Testis (tissue), 3 donors: ENCODE results near the gene CADPS2. TPM values are rescaled to one million over a fixed set of nuclear protein-coding genes. Genes with fewer than 3 reads are reported as not detected.
"Not testable (repeated sequence)": the region's sequence is repeated elsewhere in the genome, so short reads cannot be mapped to it uniquely, and the experiment has no call there.

Experiments used
- DNase-seq: peaks from one replicate; pipeline ENCODE4 v3.0.0-alpha.2; 2019
- H3K27ac ChIP-seq, 2 donors: fragments of 200-600 bp; sonication (generic); one replicate each; pipeline ENCODE4 v1.5.1; 2019
- H3K27me3 ChIP-seq: fragments of 200-600 bp; sonication (generic); one replicate; pipeline ENCODE4 v1.5.1; 2019
- H3K36me3 ChIP-seq: fragments of 200-600 bp; sonication (generic); one replicate; pipeline ENCODE4 v1.5.1; 2017; ENCODE audit warnings: low read depth; ENCODE audit errors: missing control alignments
- H3K4me1 ChIP-seq: fragments of 200-600 bp; sonication (generic); one replicate; pipeline ENCODE4 v1.5.1; 2019
- H3K4me3 ChIP-seq, 2 donors: fragments of 200-600 bp; sonication (generic); one replicate each; pipeline ENCODE4 v1.5.1; 2017 to 2019
- H3K9me3 ChIP-seq: fragments of 200-600 bp; sonication (generic); one replicate; pipeline ENCODE4 v1.5.1; 2017
- POLR2A ChIP-seq: fragments of 450-650 bp; IDR thresholded peaks from one replicate; pipeline ENCODE4 v1.6.1; 2017; ENCODE audit warnings: antibody characterized with exemption, mild to moderate bottlenecking, moderate library complexity
- WGBS, 2 donors: methylation state at CpG; one replicate each; pipeline ENCODE4 v1.1.5; 2018; 5-methylcytosine and 5-hydroxymethylcytosine counted together
- intact Hi-C: fragments of 100-400 bp; cut with DNase I; formaldehyde crosslinking; loops from one replicate; pipeline ENCODE4 v1.15.1; 2023; ENCODE audit warnings: low total_unique reads
- polyA plus RNA-seq: library from polyadenylated mRNA; stranded (reverse); fragments of 350-450 nt; fragmentation: Illumina TruSeq; extraction: RNeasy Lipid Tissue Mini Kit (QIAGEN cat#74804); gene quantifications from one replicate; pipeline ENCODE4 v1.2.3, GENCODE V29; 2014; ENCODE audit warnings: low read depth, low replicate concordance; ENCODE audit not compliant: insufficient read depth
- total RNA-seq, 2 donors: library from RNA; depleted of rRNA; stranded (reverse); fragments of >200 nt; gene quantifications; one replicate each; pipeline ENCODE4 v1.2.3, GENCODE V29; 2016
- TF ChIP-seq, protein P1 (sequence below), 3 experiments: fragments of 450-650 bp in 2 of 3; fragments of 200-600 bp in 1 of 3; sonication (generic) in 1 of 3; IDR thresholded peaks; one replicate each; pipeline ENCODE4 v1.5.1; 2016 to 2019; ENCODE audit warnings: antibody characterized with exemption in 3 of 3, mild to moderate bottlenecking in 2 of 3, moderate library complexity in 1 of 3

CADPS2 gene
- total and polyA plus RNA-seq, 3 donors from 2014 or later: 6.0 to 9.9 (median 9.3) TPM

DNA sequence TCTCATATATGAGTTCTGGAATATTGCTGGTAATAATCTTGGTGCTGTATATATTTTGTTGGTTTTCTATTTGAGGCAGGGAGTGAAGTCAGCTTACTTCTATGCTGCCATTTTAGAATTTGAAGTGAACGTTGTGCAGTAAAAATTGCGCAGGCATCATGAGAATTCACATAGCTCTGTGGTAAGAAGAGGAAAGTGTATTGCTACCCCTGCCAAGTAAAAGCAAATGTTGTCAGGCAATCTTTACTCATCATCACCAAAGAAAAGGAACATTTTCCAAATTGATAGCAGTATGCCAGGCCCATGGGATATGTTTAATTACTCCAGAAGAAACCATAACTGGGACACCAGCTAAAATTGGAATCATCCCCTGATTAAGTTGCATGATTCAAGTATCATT lies 595.1 kb downstream of the CADPS2 start:
- WGBS, 2 donors: 80 to 85% methylated on average over 2 of the region's 2 CpGs
- intact Hi-C loops: no loop called here
- H3K27me3 ChIP-seq: no peaks in the 10 kb centered on the region
- H3K27ac ChIP-seq: no peak overlapping the region
- no peaks in the 10 kb centered on the region for H3K4me1 ChIP-seq
- no peaks in the 10 kb centered on the region for H3K9me3 ChIP-seq
- no peak for DNase-seq
- H3K4me3 ChIP-seq: no peak overlapping the region
- TF ChIP-seq, protein P1, sequence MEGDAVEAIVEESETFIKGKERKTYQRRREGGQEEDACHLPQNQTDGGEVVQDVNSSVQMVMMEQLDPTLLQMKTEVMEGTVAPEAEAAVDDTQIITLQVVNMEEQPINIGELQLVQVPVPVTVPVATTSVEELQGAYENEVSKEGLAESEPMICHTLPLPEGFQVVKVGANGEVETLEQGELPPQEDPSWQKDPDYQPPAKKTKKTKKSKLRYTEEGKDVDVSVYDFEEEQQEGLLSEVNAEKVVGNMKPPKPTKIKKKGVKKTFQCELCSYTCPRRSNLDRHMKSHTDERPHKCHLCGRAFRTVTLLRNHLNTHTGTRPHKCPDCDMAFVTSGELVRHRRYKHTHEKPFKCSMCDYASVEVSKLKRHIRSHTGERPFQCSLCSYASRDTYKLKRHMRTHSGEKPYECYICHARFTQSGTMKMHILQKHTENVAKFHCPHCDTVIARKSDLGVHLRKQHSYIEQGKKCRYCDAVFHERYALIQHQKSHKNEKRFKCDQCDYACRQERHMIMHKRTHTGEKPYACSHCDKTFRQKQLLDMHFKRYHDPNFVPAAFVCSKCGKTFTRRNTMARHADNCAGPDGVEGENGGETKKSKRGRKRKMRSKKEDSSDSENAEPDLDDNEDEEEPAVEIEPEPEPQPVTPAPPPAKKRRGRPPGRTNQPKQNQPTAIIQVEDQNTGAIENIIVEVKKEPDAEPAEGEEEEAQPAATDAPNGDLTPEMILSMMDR (IDR thresholded peaks at IDR 0.05): no peak
- TF ChIP-seq POLR2A: no peak
- no peaks in the 10 kb centered on the region for H3K36me3 ChIP-seq

DNA sequence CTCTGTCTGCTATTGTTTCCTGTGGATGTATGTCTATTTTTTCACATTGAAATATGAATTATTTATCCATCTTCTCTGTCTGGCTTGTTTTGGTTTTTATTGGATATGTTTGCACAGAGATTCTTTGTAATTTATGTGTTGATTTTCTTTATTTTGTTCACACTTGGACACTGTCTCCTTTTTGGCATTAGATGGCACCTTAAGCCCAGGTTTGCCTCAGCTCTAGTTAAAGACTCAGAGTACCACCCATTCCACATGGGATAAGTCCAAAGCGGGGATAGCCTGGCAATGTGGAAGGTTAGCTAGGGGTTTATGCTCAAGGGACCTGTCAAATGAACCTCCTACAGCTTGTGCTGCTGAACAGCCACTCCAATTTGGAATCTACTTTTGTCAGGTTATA lies 595.8 kb downstream of the CADPS2 start:
- intact Hi-C loops: no loop called here
- Histone ChIP-seq H3K27ac (no peak overlapping the region), H3K27me3 (no peaks in the 10 kb centered on the region), H3K4me3 (no peak overlapping the region), H3K9me3 (no peaks in the 10 kb centered on the region), H3K36me3 (no peaks in the 10 kb centered on the region), H3K4me1 (no peaks in the 10 kb centered on the region)
- no peak for DNase-seq
- WGBS, 2 donors: 75 to 89% methylated on average over 1 of the region's 1 CpG
- TF ChIP-seq POLR2A: no peak

DNA sequence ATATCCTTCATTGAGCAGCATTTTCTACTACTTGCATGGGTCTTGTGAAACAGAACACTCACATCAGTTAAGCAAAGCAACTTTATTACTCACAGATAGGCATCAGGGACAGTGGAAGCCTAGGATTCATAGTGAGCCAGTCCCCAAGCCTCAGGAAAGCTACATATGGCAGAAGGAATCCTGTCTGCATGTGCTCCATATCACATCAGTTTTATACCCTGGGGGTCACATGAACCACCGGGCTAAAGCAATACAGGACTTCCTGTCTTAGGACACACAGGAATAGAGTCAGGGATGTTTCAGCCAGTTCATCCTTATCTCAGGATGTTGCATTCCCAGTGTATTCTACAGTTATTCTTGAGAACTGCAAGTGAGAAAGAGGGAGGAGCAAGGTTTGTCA lies 596.8 kb downstream of the CADPS2 start:
- 83 to 90% methylated on average over 1 of the region's 1 CpG for WGBS, 2 donors
- TF ChIP-seq POLR2A: no peak
- TF ChIP-seq, protein P1 (IDR thresholded peaks at IDR 0.05): no peak
- no peaks in the 10 kb centered on the region for H3K27me3 ChIP-seq
- DNase-seq: no peak
- no peak overlapping the region for H3K27ac ChIP-seq
- H3K36me3 ChIP-seq: no peaks in the 10 kb centered on the region
- no peak overlapping the region for H3K4me3 ChIP-seq
- no peaks in the 10 kb centered on the region for H3K4me1 ChIP-seq
- intact Hi-C loops: no loop called here
- no peaks in the 10 kb centered on the region for H3K9me3 ChIP-seq

DNA sequence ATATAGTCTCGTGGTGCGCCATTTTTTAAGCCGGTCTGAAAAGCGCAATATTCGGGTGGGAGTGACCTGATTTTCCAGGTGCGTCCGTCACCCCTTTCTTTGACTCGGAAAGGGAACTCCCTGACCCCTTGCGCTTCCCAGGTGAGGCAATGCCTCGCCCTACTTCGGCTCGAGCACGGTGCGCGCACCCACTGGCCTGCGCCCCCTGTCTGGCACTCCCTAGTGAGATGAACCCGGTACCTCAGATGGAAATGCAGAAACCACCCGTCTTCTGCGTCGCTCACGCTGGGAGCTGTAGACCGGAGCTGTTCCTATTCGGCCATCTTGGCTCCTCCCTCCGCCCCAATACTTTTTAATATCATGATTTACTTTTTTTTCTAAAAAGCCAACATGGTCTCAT lies 601.7 kb downstream of the CADPS2 start:
- H3K9me3 ChIP-seq, H3K27me3 ChIP-seq, H3K4me1 ChIP-seq, H3K36me3 ChIP-seq, DNase-seq, H3K27ac ChIP-seq, H3K4me3 ChIP-seq, intact Hi-C loops: not testable (repeated sequence)
- 89 to 97% methylated on average over 9 to 23 of the region's 24 CpGs for WGBS, 2 donors

DNA sequence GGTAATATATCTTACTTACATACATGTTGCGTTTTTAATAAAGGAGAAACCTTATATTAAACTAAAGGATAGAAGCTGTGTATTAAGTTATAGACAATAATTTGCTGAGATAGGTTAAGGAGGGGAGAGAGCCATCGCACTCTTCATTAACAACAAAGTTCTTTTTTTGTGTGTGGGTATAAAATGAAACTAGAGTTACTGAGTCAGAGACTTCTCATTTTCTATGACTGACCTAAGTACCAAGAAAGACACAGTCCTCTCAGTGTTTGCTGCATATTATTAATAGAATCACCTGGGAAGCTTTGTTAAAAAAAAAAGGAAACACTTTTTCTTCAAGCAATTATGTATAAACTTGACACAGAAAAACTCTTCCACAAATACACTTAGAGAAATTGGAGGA lies 613.1 kb downstream of the CADPS2 start:
- Histone ChIP-seq H3K27me3 (no peaks in the 10 kb centered on the region), H3K9me3 (no peaks in the 10 kb centered on the region), H3K27ac (no peak overlapping the region), H3K4me1 (no peaks in the 10 kb centered on the region), H3K36me3 (no peaks in the 10 kb centered on the region), H3K4me3 (no peak overlapping the region)
- 90 to 94% methylated on average over 2 of the region's 2 CpGs for WGBS, 2 donors
- TF ChIP-seq, protein P1 (IDR thresholded peaks at IDR 0.05): no peak
- TF ChIP-seq POLR2A: no peak
- intact Hi-C loops: no loop called here
- no peak for DNase-seq

DNA sequence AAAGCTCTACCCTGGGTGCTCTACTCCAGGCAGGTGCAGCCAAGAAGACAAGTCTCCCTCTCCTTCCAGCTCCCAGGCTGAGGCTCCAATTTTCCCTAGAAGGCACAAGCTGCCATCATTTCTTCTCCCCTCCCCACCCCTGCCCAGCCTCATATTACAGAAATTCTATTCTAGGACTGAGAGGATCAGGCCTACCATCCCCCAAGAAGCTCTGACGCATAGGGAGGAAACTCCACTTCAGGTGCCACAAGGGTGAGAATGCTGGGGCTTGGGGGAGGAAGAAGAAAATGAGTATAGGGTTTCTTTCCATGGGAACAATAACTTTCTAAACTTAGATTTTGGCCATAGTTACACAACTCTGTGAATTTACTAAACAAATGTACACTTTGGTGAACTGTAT lies 617.0 kb downstream of the CADPS2 start:
- Histone ChIP-seq H3K4me3 (no peak overlapping the region), H3K27ac (no peak overlapping the region), H3K27me3 (no peaks in the 10 kb centered on the region), H3K36me3 (no peaks in the 10 kb centered on the region), H3K9me3 (no peaks in the 10 kb centered on the region), H3K4me1 (no peaks in the 10 kb centered on the region)
- TF ChIP-seq, protein P1 (IDR thresholded peaks at IDR 0.05): no peak
- TF ChIP-seq POLR2A: no peak
- intact Hi-C loops: no loop called here
- DNase-seq: no peak
- 70 to 90% methylated on average over 1 of the region's 1 CpG for WGBS, 2 donors
